Endothelial cell of umbilical vein (primary cell): ENCODE measurements around the gene CNTRL. TPM values are rescaled to one million over a fixed set of nuclear protein-coding genes. Genes with fewer than 3 reads are reported as not detected.

Experiments
- BruUV-seq: library from RNA; stranded (reverse); fragments of 400-500 nt; replicated peaks from 2 replicates; lab custom pipeline; 2021; lab: Mats Ljungman, UMichigan
- CTCF ChIA-PET: fragments of 300-600, 350-600 bp; sonication (Branson Sonifier 250); formaldehyde crosslinking; loops from one replicate; lab custom pipeline; 2021; ENCODE audit warnings: antibody characterized with exemption, inconsistent platforms; lab: Charles Lee
- POLR2A ChIA-PET: fragments of 300-600, 350-600 bp; sonication (Branson Sonifier 250); formaldehyde crosslinking; loops from one replicate; lab custom pipeline; 2021; ENCODE audit warnings: antibody characterized with exemption, inconsistent platforms; lab: Charles Lee
- DNase-seq: peaks from one replicate; pipeline ENCODE4 v3.0.0-alpha.2; 2011; ENCODE audit warnings: low read depth, low spot score
- FAIRE-seq: peaks from 2 replicates; lab custom pipeline; 2011; peaks lifted over from hg19 to GRCh38; lab: Jason Lieb, UNC
- H2AFZ ChIP-seq: 2 replicates; pipeline ENCODE4 v1.6.0; 2012; ENCODE audit warnings: low read depth, low read length, control low read depth, inconsistent platforms
- H3K27ac ChIP-seq: 2 replicates; pipeline ENCODE4 v1.5.1; 2011; ENCODE audit warnings: low read depth, mild to moderate bottlenecking, control low read depth, low read length, moderate library complexity; ENCODE audit not compliant: insufficient read depth
- H3K27me3 ChIP-seq, 2 experiments: 2 replicates each; pipeline versions ENCODE4 v1.6.0 to v1.6.1; 2011; ENCODE audit warnings: low read length in 2 of 2, mixed read lengths in 1 of 2; ENCODE audit not compliant: control insufficient read depth in 2 of 2, insufficient read depth in 2 of 2
- H3K36me3 ChIP-seq, 2 experiments: 2 replicates in 1 of 2; 3 replicates in 1 of 2; pipeline ENCODE4 v1.5.1; 2011; ENCODE audit warnings: low read length in 2 of 2, mild to moderate bottlenecking in 1 of 2, moderate library complexity in 1 of 2; ENCODE audit not compliant: control insufficient read depth in 2 of 2, insufficient read depth in 2 of 2; ENCODE audit errors: extremely low read depth in 1 of 2
- H3K4me1 ChIP-seq: 3 replicates; pipeline ENCODE4 v1.5.1; 2011; ENCODE audit warnings: mild to moderate bottlenecking, low read length; ENCODE audit not compliant: control insufficient read depth, insufficient read depth; ENCODE audit errors: extremely low read depth
- H3K4me2 ChIP-seq: 2 replicates; pipeline ENCODE4 v1.6.1; 2011; ENCODE audit warnings: low read length, control low read depth, mixed read lengths; ENCODE audit not compliant: insufficient read depth
- H3K4me3 ChIP-seq, 3 experiments: fragments of 200-600 bp in 1 of 3; sonication (generic), shearing (Covaris generic) in 1 of 3; replicated peaks in 1 of 3; 2 replicates each; pipeline ENCODE4 v1.5.1; 2011 to 2016; ENCODE audit warnings: control low read depth in 3 of 3, low read length in 3 of 3, mild to moderate bottlenecking in 2 of 3, inconsistent platforms in 1 of 3, low read depth in 1 of 3, moderate library complexity in 1 of 3; ENCODE audit not compliant: insufficient read depth in 1 of 3
- H3K79me2 ChIP-seq: 2 replicates; pipeline ENCODE4 v1.6.0; 2012; ENCODE audit warnings: low read length, inconsistent platforms; ENCODE audit not compliant: control insufficient read depth, insufficient read depth
- H3K9ac ChIP-seq: replicated peaks from 2 replicates; pipeline ENCODE3; 2011; ENCODE audit warnings: low read length, control low read depth; ENCODE audit not compliant: insufficient read depth; ENCODE audit errors: extremely low read depth
- H3K9me1 ChIP-seq: replicated peaks from 3 replicates; pipeline ENCODE4 v1.6.0; 2011; ENCODE audit warnings: mild to moderate bottlenecking, low read length; ENCODE audit not compliant: control insufficient read depth, insufficient read depth; ENCODE audit errors: extremely low read depth
- H3K9me3 ChIP-seq: replicated peaks from 2 replicates; pipeline ENCODE4 v1.5.1; 2012; ENCODE audit warnings: low read length, inconsistent platforms; ENCODE audit not compliant: control insufficient read depth, insufficient read depth
- H4K20me1 ChIP-seq: replicated peaks from 2 replicates; pipeline ENCODE3; 2011; ENCODE audit warnings: mild to moderate bottlenecking, low read length; ENCODE audit not compliant: control insufficient read depth, insufficient read depth; ENCODE audit errors: extremely low read depth
- EZH2 ChIP-seq: IDR thresholded peaks from 2 replicates; pipeline ENCODE4 v1.6.1; 2012; ENCODE audit warnings: borderline replicate concordance, low read depth, mild to moderate bottlenecking, moderate library complexity, low read length, inconsistent platforms; ENCODE audit not compliant: severe bottlenecking
- FOS ChIP-seq: IDR thresholded peaks from 2 replicates; pipeline ENCODE4 v1.6.1; 2011; ENCODE audit warnings: mild to moderate bottlenecking, low read length, moderate library complexity, borderline replicate concordance; ENCODE audit not compliant: insufficient read depth
- GATA2 ChIP-seq: IDR thresholded peaks from 2 replicates; pipeline ENCODE4 v1.7.0; 2011; ENCODE audit warnings: low read depth, mild to moderate bottlenecking, moderate library complexity, mixed read lengths, low read length; ENCODE audit not compliant: insufficient read length, insufficient read depth
- JUN ChIP-seq: IDR thresholded peaks from 2 replicates; pipeline ENCODE4 v1.6.1; 2011; ENCODE audit warnings: borderline replicate concordance, low read depth; ENCODE audit not compliant: insufficient read length, insufficient read depth
- MYC ChIP-seq: IDR thresholded peaks from one replicate; pipeline ENCODE4 v1.6.1; 2011; ENCODE audit warnings: mild to moderate bottlenecking, low read depth, low read length
- POLR2A ChIP-seq: IDR thresholded peaks from 2 replicates; pipeline ENCODE4 v1.6.1; 2012; ENCODE audit warnings: low read depth, mild to moderate bottlenecking, control low read depth, low read length
- POLR2AphosphoS5 ChIP-seq: IDR thresholded peaks from 2 replicates; pipeline ENCODE4 v1.6.1; 2012; ENCODE audit warnings: low read depth, mild to moderate bottlenecking, control low read depth, low read length, moderate library complexity; ENCODE audit not compliant: insufficient read depth
- dilution Hi-C: fragments of 300-500 bp; cut with MboI; formaldehyde crosslinking; loops from one replicate; pipeline ENCODE4 v1.15.0; 2019; ENCODE audit warnings: low sequenced_read_pairs; ENCODE audit not compliant: extremely low pct_ligation_motif_present
- intact Hi-C: fragments of 100-400 bp; cut with micrococcal nuclease; formaldehyde crosslinking; loops from one replicate; pipeline ENCODE4 v1.10.0; 2022
- polyA plus RNA-seq, 4 experiments: library from polyadenylated mRNA; depleted of rRNA in 3 of 4; stranded (reverse) in 3 of 4; unstranded in 1 of 4; fragments of >200 nt; gene quantifications; 2 replicates each; pipeline versions ENCODE4 v1.2.1 to v1.2.3, GENCODE V29; 2011 to 2012; ENCODE audit warnings: missing spikeins in 1 of 4
- total RNA-seq: library from RNA; stranded (reverse); gene quantifications from 2 replicates; pipeline ENCODE4 v1.2.3, GENCODE V29; 2021
- TF ChIP-seq, protein P1 (sequence below): IDR thresholded peaks from 2 replicates; pipeline ENCODE4 v1.6.1; 2011; ENCODE audit not compliant: insufficient read depth, insufficient read length
- TF ChIP-seq, protein P2 (sequence below), 2 donors: IDR thresholded peaks; 1 replicate in 1 of 2; 2 replicates in 1 of 2; pipeline ENCODE4 v1.5.1; 2011; ENCODE audit warnings: low read length in 2 of 2, mild to moderate bottlenecking in 2 of 2, moderate library complexity in 2 of 2, control low read depth in 1 of 2, inconsistent platforms in 1 of 2, low read depth in 1 of 2; ENCODE audit not compliant: insufficient read depth in 1 of 2; ENCODE audit errors: extremely low read depth in 1 of 2

The CNTRL gene
- total and polyA plus RNA-seq, 2 donors (not counting 3 experiments of a cell fraction or from before 2014, with no cell fraction given): 6.1 to 21.8 TPM

GRCh38 chr9:121050128-121050988 is 24.4 kb upstream of the CNTRL start, which contains the start of gene C5:
Gene C5 (minus strand): TSS chr9:121050275. CDS start chr9:121050246, 29 bp downstream.
- POLR2A ChIA-PET: interaction anchor here (0.5 kb wide), 1 partner anchor 43 kb away, joined by 3 read pairs; no protein-coding TSS in a partner anchor
- Histone ChIP-seq H3K79me2 (no peaks in the 10 kb centered on the region), H4K20me1 (no peaks in the 10 kb centered on the region), H2AFZ (no peak within 1 kb of the TSS), H3K27me3 (no peaks in the 10 kb centered on the region), H3K4me1 (no peaks in the 10 kb centered on the region), H3K9me1 (no peaks in the 10 kb centered on the region), H3K27ac (no peak within 1 kb of the TSS), H3K36me3 (no peaks in the 10 kb centered on the region), H3K4me3 (no peak within 1 kb of the TSS), H3K9me3 (no peaks in the 10 kb centered on the region), H3K9ac (no peak within 1 kb of the TSS), H3K4me2 (no peak within 1 kb of the TSS)
- CTCF ChIA-PET: interaction anchor here (0.6 to 4.9 kb wide), 8 partner anchors 8 to 218 kb away, joined by 3 to 42 read pairs (median 5); no protein-coding TSS in a partner anchor
- BruUV-seq: no TSS peak
- dilution Hi-C loops: no loop called here
- TF ChIP-seq EZH2 (no peak), POLR2AphosphoS5 (no peak), FOS (no peak), JUN (no peak), GATA2 (no peak), MYC (no peak), POLR2A (no peak)
- TF ChIP-seq, protein P1, sequence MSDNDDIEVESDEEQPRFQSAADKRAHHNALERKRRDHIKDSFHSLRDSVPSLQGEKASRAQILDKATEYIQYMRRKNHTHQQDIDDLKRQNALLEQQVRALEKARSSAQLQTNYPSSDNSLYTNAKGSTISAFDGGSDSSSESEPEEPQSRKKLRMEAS: no peak
- TF ChIP-seq, protein P2, sequence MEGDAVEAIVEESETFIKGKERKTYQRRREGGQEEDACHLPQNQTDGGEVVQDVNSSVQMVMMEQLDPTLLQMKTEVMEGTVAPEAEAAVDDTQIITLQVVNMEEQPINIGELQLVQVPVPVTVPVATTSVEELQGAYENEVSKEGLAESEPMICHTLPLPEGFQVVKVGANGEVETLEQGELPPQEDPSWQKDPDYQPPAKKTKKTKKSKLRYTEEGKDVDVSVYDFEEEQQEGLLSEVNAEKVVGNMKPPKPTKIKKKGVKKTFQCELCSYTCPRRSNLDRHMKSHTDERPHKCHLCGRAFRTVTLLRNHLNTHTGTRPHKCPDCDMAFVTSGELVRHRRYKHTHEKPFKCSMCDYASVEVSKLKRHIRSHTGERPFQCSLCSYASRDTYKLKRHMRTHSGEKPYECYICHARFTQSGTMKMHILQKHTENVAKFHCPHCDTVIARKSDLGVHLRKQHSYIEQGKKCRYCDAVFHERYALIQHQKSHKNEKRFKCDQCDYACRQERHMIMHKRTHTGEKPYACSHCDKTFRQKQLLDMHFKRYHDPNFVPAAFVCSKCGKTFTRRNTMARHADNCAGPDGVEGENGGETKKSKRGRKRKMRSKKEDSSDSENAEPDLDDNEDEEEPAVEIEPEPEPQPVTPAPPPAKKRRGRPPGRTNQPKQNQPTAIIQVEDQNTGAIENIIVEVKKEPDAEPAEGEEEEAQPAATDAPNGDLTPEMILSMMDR (IDR thresholded peaks at IDR 0.05; ENCODE audit: extremely low read depth in 1 of 2, insufficient read depth in 1 of 2, low read depth in 1 of 2, low read length in 2 of 2): no peak
- DNase-seq (no peak), FAIRE-seq (no peak)
- intact Hi-C loops: no loop called here
